ENCODE measurements around the gene KNSTRN.

Gene KNSTRN

GRCh38 chr15:40440743-40441564 is 58.4 kb downstream of the KNSTRN start, which contains the start of gene BAHD1:
TSS of gene BAHD1 (plus strand) at chr15:40440953. CDS start at chr15:40458465, 17,512 bp downstream.
- peaks cover 0 to 69% (median 44%) of the 10 kb centered on the region in 4 donors for H3K4me1 ChIP-seq
- no peaks in the 10 kb centered on the region for H3K36me3 ChIP-seq
- peak within 1 kb of the TSS; percentile 88 to 99 for H3K4me3 ChIP-seq
- H3K27me3 ChIP-seq, result peaks cover 0 to 39% of the 10 kb centered on the region in 2 donors
- peak in 1 of 2 experiments; percentile 17 for TF ChIP-seq CTCF (IDR thresholded peaks at IDR 0.05)
- peak within 1 kb of the TSS; percentile 74 to 81 for H3K27ac ChIP-seq
- intact Hi-C loops (cut with DNase I; ENCODE audit: low total_unique reads), result loop anchor here (10.0 kb wide), 2 partner anchors 64 to 124 kb away; partner anchors contain the start of genes CCDC32 and RPUSD2
- H3K9me3 ChIP-seq, result no peaks in the 10 kb centered on the region
- peak; percentile 95 to 99 for DNase-seq

GRCh38 chr15:40441565-40442531 is 59.3 kb downstream of the KNSTRN start:
- Histone ChIP-seq H3K4me3 (peak overlapping the region; percentile 88 to 99), H3K9me3 (no peaks in the 10 kb centered on the region), H3K4me1 (peaks cover 0 to 63% (median 35%) of the 10 kb centered on the region in 4 donors), H3K27me3 (peaks cover 0 to 31% of the 10 kb centered on the region in 2 donors), H3K36me3 (no peaks in the 10 kb centered on the region), H3K27ac (peak overlapping the region; percentile 74 to 81)
- intact Hi-C loops (cut with DNase I; ENCODE audit: low total_unique reads), result loop anchor here (10.0 kb wide), 2 partner anchors 63 to 123 kb away; partner anchors contain the start of genes CCDC32 and RPUSD2
- peak in 1 of 2 experiments; percentile 15 for TF ChIP-seq CTCF (IDR thresholded peaks at IDR 0.05)
- DNase-seq, result peak in 1 of 2 donors; percentile 68

- intact Hi-C loops (cut with DNase I; ENCODE audit: low total_unique reads), result loop anchor here (10.0 kb wide), 2 partner anchors 62 to 122 kb away; partner anchors contain the start of genes CCDC32 and RPUSD2
- TF ChIP-seq CTCF (IDR thresholded peaks at IDR 0.05), result no peak
- Histone ChIP-seq H3K4me3 (no peak overlapping the region), H3K36me3 (no peaks in the 10 kb centered on the region), H3K9me3 (no peaks in the 10 kb centered on the region), H3K4me1 (peaks cover 0 to 50% (median 29%) of the 10 kb centered on the region in 4 donors), H3K27me3 (peaks cover 0 to 16% of the 10 kb centered on the region in 2 donors), H3K27ac (no peak overlapping the region)
- DNase-seq, result no peak
These were observed 60.7 kb downstream of the KNSTRN start for GRCh38 chr15:40443255-40443654.

DNA sequence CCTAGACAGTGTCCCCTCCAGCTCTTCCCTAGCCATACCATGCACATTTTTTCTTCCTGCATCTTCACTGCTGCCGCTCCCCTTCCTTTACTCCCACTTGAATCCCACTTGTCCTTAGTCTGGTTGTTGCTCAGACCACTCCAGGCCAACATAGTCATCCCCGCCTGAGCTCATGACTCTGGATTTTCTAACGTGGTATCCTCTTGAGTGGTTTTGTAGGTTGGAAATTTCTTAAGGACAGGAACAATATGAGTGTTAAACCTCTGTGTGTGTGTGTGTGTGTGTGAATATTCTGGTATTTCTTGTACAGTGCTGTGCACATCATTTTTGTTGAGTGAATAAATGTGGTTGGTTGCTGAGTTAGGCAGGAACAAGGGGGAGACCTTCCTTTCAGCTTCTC is 61.3 kb downstream of the KNSTRN start:
- TF ChIP-seq CTCF (IDR thresholded peaks at IDR 0.05), result no peak
- Histone ChIP-seq H3K4me3 (no peak overlapping the region), H3K9me3 (no peaks in the 10 kb centered on the region), H3K27me3 (peaks cover 0 to 12% of the 10 kb centered on the region in 2 donors), H3K4me1 (peaks cover 0 to 45% (median 29%) of the 10 kb centered on the region in 4 donors), H3K36me3 (no peaks in the 10 kb centered on the region), H3K27ac (no peak overlapping the region)
- no peak for DNase-seq
- intact Hi-C loops (cut with DNase I; ENCODE audit: low total_unique reads), result loop anchor here (10.0 kb wide), 2 partner anchors 61 to 121 kb away; partner anchors contain the start of genes CCDC32 and RPUSD2

Measured in tibial artery (tissue), 4 donors.